B cell (primary cell): ENCODE results near the gene ARHGAP25. TPM values are rescaled to one million over a fixed set of nuclear protein-coding genes. Genes with fewer than 3 reads are reported as not detected.

Experiments
- ATAC-seq: fragments of 200-7000 bp; cut with Tn5 transposase; one replicate; pipeline ENCODE4 v1.10.0; 2021; ENCODE audit warnings: low read depth, mild to moderate bottlenecking, moderate number of reproducible peaks, moderate library complexity
- CTCF ChIA-PET: fragments of 350-600 bp; sonication (Branson Sonifier 250); formaldehyde crosslinking; loops from one replicate; lab custom pipeline; 2021; ENCODE audit warnings: antibody characterized with exemption, inconsistent platforms; lab: Charles Lee
- POLR2A ChIA-PET: fragments of 350-600 bp; sonication (Branson Sonifier 250); formaldehyde crosslinking; loops from one replicate; lab custom pipeline; 2021; ENCODE audit warnings: antibody characterized with exemption; lab: Charles Lee
- DNase-seq: peaks from one replicate; pipeline ENCODE4 v3.0.0; 2013
- H2AFZ ChIP-seq: 2 replicates; pipeline ENCODE4 v1.6.1; 2012; ENCODE audit warnings: mild to moderate bottlenecking, low read depth, low read length; ENCODE audit not compliant: insufficient read depth, poor library complexity, severe bottlenecking
- H3K27ac ChIP-seq, 2 donors: 1 replicate in 1 of 2; 2 replicates in 1 of 2; pipeline ENCODE4 v1.5.1; 2012 to 2013; ENCODE audit warnings: low read length in 2 of 2, mild to moderate bottlenecking in 2 of 2, moderate library complexity in 1 of 2
- H3K27me3 ChIP-seq, 4 experiments: fragments of 200-600 bp in 1 of 4; sonication (generic) in 1 of 4; replicated peaks in 1 of 4; 1 replicate in 2 of 4; 2 replicates in 2 of 4; pipeline versions ENCODE4 v1.6.1 to v1.7.0; 2013 to 2016; ENCODE audit warnings: low read length in 3 of 4, mild to moderate bottlenecking in 2 of 4, mixed read lengths in 1 of 4, moderate library complexity in 1 of 4; ENCODE audit not compliant: insufficient read depth in 4 of 4, control insufficient read depth in 3 of 4; ENCODE audit errors: control extremely low read depth in 1 of 4
- H3K36me3 ChIP-seq, 2 experiments: replicated peaks in 1 of 2; 1 replicate in 1 of 2; 2 replicates in 1 of 2; pipeline versions ENCODE4 v1.6.1 to v1.7.1; 2013; ENCODE audit warnings: low read length in 1 of 2; ENCODE audit not compliant: insufficient read depth in 2 of 2, control insufficient read depth in 1 of 2; ENCODE audit errors: control extremely low read depth in 1 of 2, extremely low read depth in 1 of 2
- H3K4me1 ChIP-seq, 2 donors: fragments of 200-600 bp in 1 of 2; sonication (generic) in 1 of 2; 1 replicate in 1 of 2; 2 replicates in 1 of 2; pipeline versions ENCODE4 v1.5.1 to v1.6.1; 2013 to 2017; ENCODE audit warnings: low read length in 2 of 2; ENCODE audit not compliant: control insufficient read depth in 2 of 2, insufficient read depth in 2 of 2
- H3K4me2 ChIP-seq: replicated peaks from 2 replicates; pipeline ENCODE3; 2012; ENCODE audit warnings: mild to moderate bottlenecking, low read depth, low read length; ENCODE audit not compliant: poor library complexity, severe bottlenecking
- H3K4me3 ChIP-seq, 5 experiments: fragments of 200-600 bp in 1 of 5; sonication (generic) in 1 of 5; 1 replicate in 3 of 5; 2 replicates in 2 of 5; pipeline versions ENCODE4 v1.5.1 to v1.7.0; 2011 to 2016; ENCODE audit warnings: low read length in 4 of 5, mild to moderate bottlenecking in 4 of 5, low read depth in 2 of 5, control low read depth in 1 of 5, moderate library complexity in 1 of 5; ENCODE audit not compliant: insufficient read depth in 1 of 5; ENCODE audit errors: control extremely low read depth in 1 of 5, extremely low read depth in 1 of 5
- H3K79me2 ChIP-seq: fragments of 200-600 bp; sonication (generic); one replicate; pipeline ENCODE4 v1.6.0; 2016; ENCODE audit warnings: low read length; ENCODE audit not compliant: control insufficient read depth, insufficient read depth
- H3K9ac ChIP-seq: fragments of 200-600 bp; sonication (generic); 2 replicates; pipeline ENCODE4 v1.6.1; 2017; ENCODE audit warnings: mild to moderate bottlenecking, low read length, moderate library complexity
- H3K9me3 ChIP-seq, 3 donors: one replicate each; pipeline versions ENCODE4 v1.6.1 to v1.7.1; 2013; ENCODE audit warnings: low read length in 2 of 3; ENCODE audit not compliant: control insufficient read depth in 2 of 3, insufficient read depth in 1 of 3; ENCODE audit errors: control extremely low read depth in 1 of 3
- H4K20me1 ChIP-seq: 2 replicates; pipeline ENCODE4 v1.6.0; 2012; ENCODE audit warnings: mild to moderate bottlenecking, low read length; ENCODE audit not compliant: insufficient read depth, control insufficient read depth, poor library complexity, severe bottlenecking
- H3K27ac Mint-ChIP-seq: one replicate; pipeline ENCODE4 v1.8.0; 2021; ENCODE audit warnings: mixed read lengths
- H3K27me3 Mint-ChIP-seq: one replicate; pipeline ENCODE4 v1.8.0; 2021; ENCODE audit warnings: mixed read lengths
- H3K4me1 Mint-ChIP-seq: one replicate; pipeline ENCODE4 v1.8.0; 2021; ENCODE audit warnings: mixed read lengths
- H3K4me3 Mint-ChIP-seq: one replicate; pipeline ENCODE4 v1.8.0; 2021; ENCODE audit warnings: mixed read lengths
- H3K9me3 Mint-ChIP-seq: one replicate; pipeline ENCODE4 v1.8.0; 2022; ENCODE audit warnings: mixed read lengths; ENCODE audit not compliant: insufficient read depth
- CTCF ChIP-seq: fragments of 200-600 bp; IDR thresholded peaks from one replicate; pipeline ENCODE4 v1.8.0; 2022; ENCODE audit warnings: antibody characterized with exemption, mild to moderate bottlenecking
- EZH2 ChIP-seq: IDR thresholded peaks from 2 replicates; pipeline ENCODE4 v1.6.1; 2012; ENCODE audit warnings: borderline replicate concordance, low read depth, mild to moderate bottlenecking, moderate library complexity, low read length; ENCODE audit not compliant: insufficient read depth, poor library complexity, severe bottlenecking
- WGBS: methylation state at CpG from one replicate; pipeline ENCODE4 v1.1.5; 2013; ENCODE audit warnings: missing lambda C conversion rate; ENCODE audit not compliant: insufficient coverage; 5-methylcytosine and 5-hydroxymethylcytosine counted together
- intact Hi-C: fragments of 100-400 bp; cut with micrococcal nuclease; formaldehyde crosslinking; loops from one replicate; pipeline ENCODE4 v1.10.0; 2022
- polyA plus RNA-seq: library from polyadenylated mRNA; depleted of rRNA; stranded (reverse); fragments of >200 nt; gene quantifications from 2 replicates; pipeline ENCODE4 v1.2.3, GENCODE V29; 2012
- total RNA-seq, 2 donors: library from RNA; stranded (reverse); fragments of 120-200 nt in 1 of 2; gene quantifications; 1 replicate in 1 of 2; 2 replicates in 1 of 2; pipeline versions ENCODE4 v1.2.3 to v1.2.4, GENCODE V29; 2013 to 2022

Gene ARHGAP25
- total and polyA plus RNA-seq, 2 donors (not counting 1 experiment from before 2014, with no cell fraction given), result 97.9 to 207 TPM

- no peaks in the 10 kb centered on the region for H3K27me3 ChIP-seq
- no peak overlapping the region for H2AFZ ChIP-seq
- no peaks in the 10 kb centered on the region for H3K9me3 Mint-ChIP-seq
- TF ChIP-seq CTCF (no peak), EZH2 (no peak)
- H3K4me1 Mint-ChIP-seq, result peaks cover 61% of the 10 kb centered on the region
- H3K27ac Mint-ChIP-seq, result peak overlapping the region; percentile 75
- CTCF ChIA-PET, result interaction anchor here (0.8 to 2.2 kb wide), 4 partner anchors 9 to 98 kb away, joined by 3 to 5 read pairs (median 4); no protein-coding TSS in a partner anchor
- H3K79me2 ChIP-seq, result peaks cover 17% of the 10 kb centered on the region
- peaks cover 38% of the 10 kb centered on the region for H4K20me1 ChIP-seq
- H3K4me1 ChIP-seq, result peaks cover 35 to 39% of the 10 kb centered on the region in 2 donors
- DNase-seq (no peak), ATAC-seq (no peak)
- H3K4me2 ChIP-seq, result no peak overlapping the region
- no peak overlapping the region for H3K4me3 Mint-ChIP-seq
- H3K27ac ChIP-seq, result peak overlapping the region in 1 of 2 donors; percentile 29
- peaks cover 16 to 50% of the 10 kb centered on the region in 2 experiments for H3K36me3 ChIP-seq
- intact Hi-C loops, result no loop called here
- no peaks in the 10 kb centered on the region for H3K9me3 ChIP-seq
- H3K4me3 ChIP-seq, result no peak overlapping the region
- 100% methylated on average over 3 of the region's 4 CpGs for WGBS
- H3K9ac ChIP-seq, result no peak overlapping the region
- no peaks in the 10 kb centered on the region for H3K27me3 Mint-ChIP-seq
- POLR2A ChIA-PET, result no interaction called here
These were observed 93.1 kb downstream of the ARHGAP25 start for GRCh38 chr2:68827666-68828065.

GRCh38 chr2:68828887-68829708, 94.5 kb downstream of the ARHGAP25 start:
- intact Hi-C loops, result no loop called here
- TF ChIP-seq CTCF (no peak), EZH2 (no peak)
- no peaks in the 10 kb centered on the region for H3K27me3 ChIP-seq
- peaks cover 10 to 36% of the 10 kb centered on the region in 2 experiments for H3K36me3 ChIP-seq
- peak overlapping the region; percentile 22 for H3K9ac ChIP-seq
- H3K9me3 Mint-ChIP-seq, result no peaks in the 10 kb centered on the region
- peaks cover 12% of the 10 kb centered on the region for H3K79me2 ChIP-seq
- no peak overlapping the region for H2AFZ ChIP-seq
- peaks cover 28% of the 10 kb centered on the region for H4K20me1 ChIP-seq
- ChIA-PET POLR2A (no interaction called here), CTCF (interaction anchor here (0.6 to 2.6 kb wide), 11 partner anchors 7 to 407 kb away, joined by 3 to 11 read pairs (median 5); no protein-coding TSS in a partner anchor)
- ATAC-seq (peak; percentile 21), DNase-seq (peak; percentile 60)
- peak overlapping the region; percentile 83 for H3K27ac Mint-ChIP-seq
- H3K9me3 ChIP-seq, result no peaks in the 10 kb centered on the region
- H3K4me1 Mint-ChIP-seq, result peaks cover 67% of the 10 kb centered on the region
- no peaks in the 10 kb centered on the region for H3K27me3 Mint-ChIP-seq
- WGBS, result 6% methylated on average over 3 of the region's 10 CpGs
- peak overlapping the region; percentile 60 for H3K4me3 Mint-ChIP-seq
- peaks cover 44 to 46% of the 10 kb centered on the region in 2 donors for H3K4me1 ChIP-seq
- H3K4me3 ChIP-seq, result no peak overlapping the region
- H3K27ac ChIP-seq, result peak overlapping the region; percentile 14 to 44
- H3K4me2 ChIP-seq, result peak overlapping the region; percentile 55
